MG63 (cell line): ENCODE results near the gene ELFN1. TPM values are rescaled to one million over a fixed set of nuclear protein-coding genes. Genes with fewer than 3 reads are reported as not detected.

Experiments
- DNase-seq: peaks from one replicate; pipeline ENCODE4 v3.0.0-alpha.2; 2020
- H3K27me3 ChIP-seq: fragments of 250-450 bp; sonication (Bioruptor Pico); 2 replicates; pipeline ENCODE4 v1.5.1; 2020; ENCODE audit warnings: mild to moderate bottlenecking, moderate library complexity
- H3K36me3 ChIP-seq: fragments of 250-450 bp; sonication (Bioruptor Pico); 2 replicates; pipeline ENCODE4 v1.5.1; 2020; ENCODE audit warnings: mild to moderate bottlenecking, moderate library complexity
- H3K4me3 ChIP-seq: fragments of 250-450 bp; sonication (Bioruptor Pico); 2 replicates; pipeline ENCODE4 v1.5.1; 2020; ENCODE audit warnings: mild to moderate bottlenecking, moderate library complexity
- H3K9me3 ChIP-seq: fragments of 250-450 bp; sonication (Bioruptor Pico); 2 replicates; pipeline ENCODE4 v1.5.1; 2020; ENCODE audit warnings: mild to moderate bottlenecking, moderate library complexity
- total RNA-seq: library from RNA; depleted of rRNA; stranded (reverse); fragments of >200 nt; shearing (Covaris generic); gene quantifications from 2 replicates; pipeline ENCODE4 v1.2.3, GENCODE V29; 2014; ENCODE audit warnings: low replicate concordance

Gene ELFN1
- total RNA-seq, 1 experiment from 2014 or later: 0.56 TPM

- DNase-seq: no peak
- Histone ChIP-seq H3K27me3 (no peaks in the 10 kb centered on the region), H3K9me3 (peaks cover 16% of the 10 kb centered on the region), H3K4me3 (no peak overlapping the region), H3K36me3 (no peaks in the 10 kb centered on the region)
Observed at GRCh38 chr7:1706721-1707613, 36.9 kb downstream of the ELFN1 start.

- no peaks in the 10 kb centered on the region for H3K27me3 ChIP-seq
- no peak overlapping the region for H3K4me3 ChIP-seq
- no peak for DNase-seq
- peaks cover 9% of the 10 kb centered on the region for H3K9me3 ChIP-seq
- H3K36me3 ChIP-seq: no peaks in the 10 kb centered on the region
Observed at GRCh38 chr7:1707756-1708595, 37.9 kb downstream of the ELFN1 start.

- no peak overlapping the region for H3K4me3 ChIP-seq
- no peak for DNase-seq
- no peaks in the 10 kb centered on the region for H3K27me3 ChIP-seq
- peaks cover 6% of the 10 kb centered on the region for H3K9me3 ChIP-seq
- no peaks in the 10 kb centered on the region for H3K36me3 ChIP-seq
Observed at GRCh38 chr7:1708596-1709251, 38.6 kb downstream of the ELFN1 start.

GRCh38 chr7:1709281-1709680, 39.2 kb downstream of the ELFN1 start:
- no peaks in the 10 kb centered on the region for H3K27me3 ChIP-seq
- DNase-seq: no peak
- H3K36me3 ChIP-seq: no peaks in the 10 kb centered on the region
- H3K4me3 ChIP-seq: no peak overlapping the region
- H3K9me3 ChIP-seq: peaks cover 6% of the 10 kb centered on the region

- Histone ChIP-seq H3K27me3 (no peaks in the 10 kb centered on the region), H3K4me3 (no peak overlapping the region), H3K9me3 (peaks cover 6% of the 10 kb centered on the region), H3K36me3 (no peaks in the 10 kb centered on the region)
- no peak for DNase-seq
Observed at GRCh38 chr7:1709900-1710299, 39.8 kb downstream of the ELFN1 start.

GRCh38 chr7:1710936-1711335, 40.9 kb downstream of the ELFN1 start:
- Histone ChIP-seq H3K36me3 (no peaks in the 10 kb centered on the region), H3K9me3 (peaks cover 6% of the 10 kb centered on the region), H3K27me3 (no peaks in the 10 kb centered on the region), H3K4me3 (no peak overlapping the region)
- DNase-seq: no peak

GRCh38 chr7:1712907-1713501, 42.9 kb downstream of the ELFN1 start:
- DNase-seq: no peak
- Histone ChIP-seq H3K27me3 (no peaks in the 10 kb centered on the region), H3K9me3 (peaks cover 6% of the 10 kb centered on the region), H3K36me3 (no peaks in the 10 kb centered on the region), H3K4me3 (no peak overlapping the region)

GRCh38 chr7:1713502-1714484, 43.7 kb downstream of the ELFN1 start:
- Histone ChIP-seq H3K4me3 (no peak overlapping the region), H3K27me3 (no peaks in the 10 kb centered on the region), H3K9me3 (peaks cover 6% of the 10 kb centered on the region), H3K36me3 (no peaks in the 10 kb centered on the region)
- no peak for DNase-seq

- H3K27me3 ChIP-seq: no peaks in the 10 kb centered on the region
- no peaks in the 10 kb centered on the region for H3K36me3 ChIP-seq
- DNase-seq: no peak
- H3K4me3 ChIP-seq: no peak overlapping the region
- peaks cover under 1% of the 10 kb centered on the region; the same call in 1 of the 2 replicates for H3K9me3 ChIP-seq
Observed at GRCh38 chr7:1714583-1715330, 44.7 kb downstream of the ELFN1 start.

GRCh38 chr7:1715331-1715625, 45.2 kb downstream of the ELFN1 start:
- no peaks in the 10 kb centered on the region for H3K36me3 ChIP-seq
- no peak for DNase-seq
- H3K4me3 ChIP-seq: no peak overlapping the region
- H3K9me3 ChIP-seq: no peaks in the 10 kb centered on the region
- no peaks in the 10 kb centered on the region for H3K27me3 ChIP-seq

- no peak for DNase-seq
- H3K36me3 ChIP-seq: no peaks in the 10 kb centered on the region
- H3K9me3 ChIP-seq: no peaks in the 10 kb centered on the region
- H3K27me3 ChIP-seq: no peaks in the 10 kb centered on the region
- H3K4me3 ChIP-seq: no peak overlapping the region
Observed at GRCh38 chr7:1715671-1716074, 45.6 kb downstream of the ELFN1 start.

- no peaks in the 10 kb centered on the region for H3K36me3 ChIP-seq
- DNase-seq: peak; percentile 44
- no peak overlapping the region for H3K4me3 ChIP-seq
- H3K9me3 ChIP-seq: no peaks in the 10 kb centered on the region
- no peaks in the 10 kb centered on the region for H3K27me3 ChIP-seq
Observed at GRCh38 chr7:1716263-1717094, 46.4 kb downstream of the ELFN1 start.

- Histone ChIP-seq H3K27me3 (no peaks in the 10 kb centered on the region), H3K9me3 (no peaks in the 10 kb centered on the region), H3K36me3 (no peaks in the 10 kb centered on the region), H3K4me3 (no peak overlapping the region)
- no peak for DNase-seq
Observed at GRCh38 chr7:1717095-1717483, 47.0 kb downstream of the ELFN1 start.

GRCh38 chr7:1717903-1718676, 48.0 kb downstream of the ELFN1 start:
- DNase-seq: no peak
- Histone ChIP-seq H3K9me3 (no peaks in the 10 kb centered on the region), H3K36me3 (no peaks in the 10 kb centered on the region), H3K4me3 (no peak overlapping the region), H3K27me3 (no peaks in the 10 kb centered on the region)
